Activated CD8-positive, alpha-beta memory T cell treated with anti-CD3 and anti-CD28 coated beads, Interleukin-2, amount 50 U/mL, for 4 hours (primary cell): Measurements from ENCODE around the gene PPP6R2.
"Not testable (repeated sequence)": the region's sequence is repeated elsewhere in the genome, so short reads cannot be mapped to it uniquely, and the experiment has no call there.

Experiments used
- DNase-seq: peaks from one replicate; pipeline ENCODE4 v3.0.0-alpha.2; 2020

The PPP6R2 gene

DNA sequence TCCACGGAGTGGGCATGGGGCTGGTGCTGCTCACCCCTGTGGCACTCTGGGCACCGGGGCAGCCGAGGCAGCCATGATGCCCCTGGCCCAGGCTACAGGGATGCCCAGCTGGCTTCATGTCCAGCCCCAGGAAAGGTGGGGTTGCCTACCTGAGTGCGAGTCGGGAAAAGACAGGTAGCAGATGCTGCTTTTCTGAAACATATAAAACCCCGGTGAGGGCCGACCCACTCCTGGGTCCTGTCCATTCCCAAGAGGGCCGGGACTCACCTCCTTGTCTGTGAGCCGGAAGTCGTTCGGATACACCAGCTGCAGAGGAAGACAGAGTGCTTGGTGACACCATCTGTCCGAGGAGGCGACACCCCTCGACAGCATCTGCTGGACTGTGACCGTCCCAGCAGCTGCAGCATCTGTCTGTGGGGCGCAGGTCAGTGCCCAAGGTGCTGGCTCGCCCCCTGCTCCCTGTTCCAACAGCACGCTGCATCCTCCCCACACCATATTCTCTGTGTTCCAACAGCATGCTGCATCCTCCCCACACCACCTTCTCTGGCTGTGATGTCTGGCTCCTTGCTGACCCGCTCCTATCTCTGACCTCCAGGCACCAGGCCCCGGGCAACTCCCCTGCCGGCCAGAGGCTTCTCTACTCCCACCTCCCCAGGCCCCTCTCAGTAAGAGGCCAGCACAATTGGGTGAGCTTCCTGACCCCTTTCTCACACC lies 24.3 kb upstream of the PPP6R2 start:
- no peak for DNase-seq

DNA sequence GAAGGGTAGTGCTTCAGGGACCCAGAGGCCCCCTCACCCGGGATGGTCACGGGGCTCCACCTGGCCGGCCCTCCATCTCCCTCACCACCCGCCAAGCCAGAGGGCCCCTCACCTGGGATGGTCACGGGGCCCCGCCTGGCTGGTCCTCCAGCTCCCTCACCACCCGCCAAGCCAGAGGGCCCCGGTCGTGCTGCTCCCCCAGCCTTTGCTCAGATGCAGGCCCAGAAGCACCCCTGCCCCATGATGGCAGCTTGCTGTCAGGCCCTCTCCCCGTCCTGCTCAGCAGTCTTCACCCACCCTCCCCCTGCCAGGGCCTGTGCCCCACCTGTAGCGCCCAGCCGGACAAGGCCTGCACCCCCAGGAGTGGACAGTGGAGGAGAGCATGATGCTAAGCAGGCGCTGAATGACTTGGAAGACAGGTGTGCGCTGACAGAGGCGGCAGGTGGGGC lies 23.6 kb upstream of the PPP6R2 start:
- no peak for DNase-seq

DNA sequence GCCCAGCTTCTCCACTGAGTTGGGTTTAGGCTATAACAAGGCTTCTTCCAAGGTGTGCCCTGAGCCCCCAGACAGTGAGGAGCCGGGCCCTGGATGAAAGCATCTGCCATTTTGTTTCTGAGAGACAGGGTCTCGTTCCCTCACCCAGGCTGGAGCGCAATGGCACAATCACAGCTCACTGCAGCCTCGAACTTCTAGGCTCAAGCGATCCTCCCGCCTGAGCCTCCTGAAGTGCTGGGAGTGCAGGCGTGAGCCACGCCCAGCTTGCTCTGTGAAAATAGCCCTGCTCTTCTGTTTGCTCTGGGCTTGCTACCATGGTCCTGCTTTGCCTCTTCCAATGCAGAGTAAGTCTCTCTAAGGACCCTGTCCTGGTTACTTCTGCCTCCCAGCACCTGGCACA lies 23.0 kb upstream of the PPP6R2 start:
- DNase-seq: no peak

DNA sequence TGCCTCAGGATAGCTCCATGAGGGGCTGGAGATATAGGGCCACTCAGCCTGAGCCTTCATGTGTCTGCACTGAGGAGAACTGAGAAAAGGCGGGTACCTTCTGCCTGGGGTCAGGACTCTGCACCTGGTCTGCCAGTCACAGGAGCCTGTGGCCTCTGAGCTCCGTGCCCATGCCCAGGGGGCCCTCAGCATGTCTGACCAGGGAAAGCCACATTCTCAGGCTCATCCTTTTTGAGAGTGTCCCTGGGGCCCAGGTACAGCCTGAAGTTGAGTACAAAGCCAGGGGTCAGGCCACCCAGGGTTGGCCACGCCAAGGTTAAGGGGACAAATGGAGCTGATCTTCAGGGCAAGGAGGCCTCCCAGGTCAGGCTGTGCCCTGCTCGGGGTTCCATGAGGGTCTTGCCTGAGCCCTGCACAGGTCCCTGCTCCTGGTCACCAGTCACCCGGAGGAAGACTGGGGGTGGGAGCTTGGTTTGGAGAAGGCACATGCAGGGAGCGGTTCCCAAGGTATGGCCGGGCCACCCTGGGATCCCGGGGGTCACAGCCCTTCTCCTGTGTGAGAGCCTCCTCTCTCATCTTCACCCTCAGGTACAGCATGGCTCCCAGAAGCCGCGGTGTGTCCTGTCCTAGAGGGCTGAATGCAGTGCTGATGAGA lies 22.3 kb upstream of the PPP6R2 start:
- no peak for DNase-seq

DNA sequence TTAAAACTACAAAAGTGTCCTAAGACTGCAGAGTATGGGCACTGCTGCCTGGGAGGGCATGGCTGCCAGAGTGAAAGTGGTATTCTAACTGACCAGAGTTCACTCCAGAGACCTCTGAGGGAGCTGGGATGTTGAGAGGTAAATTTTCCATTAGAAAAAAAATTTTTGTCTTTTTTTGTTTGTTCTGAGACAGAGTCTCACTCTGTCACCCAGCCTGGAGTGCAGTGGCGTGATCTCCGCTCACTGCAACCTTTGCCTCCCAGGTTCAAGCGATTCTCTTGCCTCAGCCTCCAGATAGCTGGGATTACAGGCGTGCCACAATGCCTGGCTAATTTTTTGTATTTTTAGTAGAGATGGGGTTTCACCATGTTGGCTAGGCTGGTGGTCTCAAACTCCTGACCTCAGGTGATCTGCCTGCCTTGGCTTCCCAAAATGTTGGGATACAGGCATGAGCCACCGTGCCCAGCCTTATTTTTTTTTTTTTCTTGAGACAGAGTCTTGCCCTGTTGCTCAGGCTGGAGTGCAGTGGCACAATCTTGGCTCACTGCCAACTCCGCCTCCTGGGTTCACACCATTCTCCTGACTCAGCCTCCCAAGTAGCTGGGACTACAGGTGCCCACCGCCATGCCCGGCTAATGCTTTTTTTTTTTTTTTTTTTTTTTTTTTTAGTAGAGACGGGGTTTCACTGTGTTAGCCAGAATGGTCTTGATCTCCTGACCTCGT lies 20.6 kb upstream of the PPP6R2 start:
- DNase-seq: not testable (repeated sequence)

DNA sequence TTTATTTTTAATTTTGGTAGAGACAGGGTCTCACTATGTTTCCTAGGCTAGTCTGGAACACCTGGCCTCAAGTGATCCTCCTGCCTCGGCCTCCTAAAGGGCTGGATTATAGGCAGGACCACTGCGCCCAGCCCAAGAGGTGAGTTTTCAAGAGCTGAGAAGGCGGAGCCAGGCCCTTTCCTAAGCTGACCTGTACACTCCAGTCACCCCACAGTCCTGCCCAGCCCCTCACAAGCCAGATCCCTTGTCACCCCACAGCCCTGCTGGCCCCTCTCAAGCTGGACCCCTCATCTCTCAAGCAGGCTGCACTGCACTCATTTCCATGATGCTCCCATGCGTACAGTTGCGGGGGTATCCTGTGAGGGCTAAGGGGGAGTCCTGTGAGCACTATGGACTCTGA lies 19.2 kb upstream of the PPP6R2 start:
- no peak for DNase-seq

DNA sequence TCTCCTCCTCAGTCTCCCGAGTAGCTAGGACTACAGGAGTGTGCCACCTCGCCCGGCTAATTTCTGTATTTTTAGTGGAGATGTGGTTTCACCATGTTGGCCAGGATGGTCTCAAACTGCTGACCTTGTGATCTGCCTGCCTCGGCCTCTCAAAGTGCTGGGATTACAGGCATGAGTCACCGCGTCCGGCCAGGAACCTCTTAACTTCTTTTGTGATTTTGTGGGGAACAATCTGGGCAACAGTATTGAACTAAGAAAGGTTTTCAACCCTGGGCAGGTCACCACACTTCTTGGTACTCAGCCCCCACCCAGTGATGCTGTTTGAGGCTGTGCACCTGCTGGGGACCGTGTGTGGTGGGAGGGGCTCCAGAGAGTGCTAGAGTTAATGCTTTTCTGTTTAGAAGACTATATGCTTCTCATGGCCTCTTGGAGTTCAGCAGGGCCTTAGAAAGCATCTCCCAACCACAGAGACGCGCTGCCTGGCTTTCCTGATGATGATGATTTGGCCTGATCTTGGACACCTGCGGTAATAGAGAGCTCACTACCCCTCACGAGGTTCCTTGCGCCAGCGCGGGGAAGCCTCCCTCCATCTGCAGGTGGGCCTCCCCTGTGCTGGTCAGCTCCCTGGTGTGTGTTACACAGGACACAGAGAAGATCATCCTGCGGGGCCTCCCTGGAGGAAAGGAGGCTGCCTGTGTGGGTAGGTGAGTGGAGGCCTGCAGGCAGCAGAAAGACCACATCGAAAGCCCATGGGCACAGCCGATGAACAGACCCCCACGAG lies 17.5 kb upstream of the PPP6R2 start:
- DNase-seq: no peak

DNA sequence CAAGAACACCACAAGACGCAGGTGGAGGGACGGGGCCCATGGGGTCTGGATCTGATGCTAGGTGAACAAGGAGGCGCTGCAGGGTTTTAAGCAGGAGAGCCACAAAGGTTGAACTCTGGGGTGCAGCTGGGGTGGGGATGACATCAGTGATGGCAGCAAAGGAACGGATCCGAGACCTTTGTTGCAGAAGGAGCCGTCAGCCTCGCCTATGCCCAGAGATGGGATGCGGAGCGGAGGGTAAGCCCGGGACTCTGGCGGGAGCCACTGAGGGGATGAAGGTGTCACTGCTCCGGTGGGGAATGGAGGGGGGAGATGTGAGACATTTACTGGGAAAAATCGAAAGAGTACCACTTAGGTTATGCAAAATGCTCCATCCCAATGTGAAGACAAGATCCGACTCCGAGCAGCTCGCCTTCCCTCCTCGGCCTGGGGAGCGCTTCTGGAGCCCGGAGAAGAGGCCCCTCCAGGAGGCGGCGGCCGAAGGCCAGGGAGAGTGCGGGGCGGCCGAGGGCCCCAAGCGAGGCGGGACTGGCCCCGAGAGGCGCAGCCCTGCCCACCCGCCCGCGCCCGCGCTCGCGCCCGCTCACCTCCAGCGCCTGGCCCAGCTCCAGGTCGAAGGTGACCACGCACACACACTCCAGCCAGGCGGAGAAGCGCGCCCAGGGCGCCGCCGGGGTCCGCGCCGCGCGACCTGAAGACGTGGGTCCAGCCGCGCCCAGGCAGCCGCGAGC lies 16.7 kb upstream of the PPP6R2 start:
- no peak for DNase-seq

DNA sequence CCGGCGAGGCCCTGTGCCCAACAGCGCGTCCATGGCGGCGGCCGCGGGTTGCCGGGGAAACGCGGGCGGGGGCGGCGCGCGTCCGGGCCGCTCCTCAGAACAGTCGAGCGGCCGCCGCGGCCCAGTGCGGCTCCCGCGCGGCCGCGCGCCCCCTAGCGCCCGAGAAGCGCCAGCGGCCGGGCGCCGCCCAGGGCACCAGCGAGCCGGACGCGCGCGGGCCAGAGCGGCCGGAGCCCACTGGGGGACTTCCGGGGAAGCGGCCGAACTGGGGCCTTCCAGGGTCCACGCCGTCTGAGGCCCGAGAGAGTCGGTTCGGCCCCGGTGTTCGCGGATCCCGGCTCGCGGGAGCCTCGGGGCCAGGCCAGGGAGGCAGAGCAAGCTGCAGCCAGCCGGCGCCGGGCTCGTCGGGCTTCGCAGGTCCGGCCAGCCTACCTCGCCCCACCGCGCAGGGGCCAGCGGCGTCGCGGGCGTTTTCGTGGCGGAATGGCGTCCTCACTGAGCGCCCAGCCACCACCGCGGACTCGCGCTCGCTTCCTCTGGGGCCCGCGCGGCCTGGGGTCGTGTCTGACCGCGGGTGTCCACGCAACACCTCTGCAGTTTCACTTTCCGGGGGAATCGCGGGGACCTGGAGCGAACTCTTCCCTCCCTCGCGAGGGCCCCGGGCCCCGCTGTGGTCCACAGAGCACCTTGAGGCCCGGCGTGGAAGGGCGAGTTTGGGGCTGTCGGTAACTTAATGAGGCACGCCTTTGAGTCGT lies 16.0 kb upstream of the PPP6R2 start, which contains the start of gene DENND6B:
Gene DENND6B (minus strand): TSS at position 57 of the 755 bp plus-strand sequence. CDS start 24 bp downstream, at position 33.
- peak; percentile 70 for DNase-seq

DNA sequence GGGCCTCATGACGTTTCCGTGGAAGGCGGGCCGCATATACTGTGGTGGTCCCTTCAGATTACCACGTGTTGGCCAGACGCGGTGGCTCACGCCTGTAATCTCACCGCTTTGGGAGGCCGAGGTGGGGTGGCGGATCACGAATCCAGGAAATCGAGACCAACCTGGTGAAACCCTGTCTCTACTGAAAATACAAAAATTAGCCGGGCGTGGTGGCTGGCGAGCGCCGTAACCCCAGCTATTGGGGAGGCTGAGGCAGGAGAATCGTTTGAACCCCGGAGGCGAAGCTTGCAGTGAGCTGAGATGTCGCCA lies 15.5 kb upstream of the PPP6R2 start:
- no peak for DNase-seq

DNA sequence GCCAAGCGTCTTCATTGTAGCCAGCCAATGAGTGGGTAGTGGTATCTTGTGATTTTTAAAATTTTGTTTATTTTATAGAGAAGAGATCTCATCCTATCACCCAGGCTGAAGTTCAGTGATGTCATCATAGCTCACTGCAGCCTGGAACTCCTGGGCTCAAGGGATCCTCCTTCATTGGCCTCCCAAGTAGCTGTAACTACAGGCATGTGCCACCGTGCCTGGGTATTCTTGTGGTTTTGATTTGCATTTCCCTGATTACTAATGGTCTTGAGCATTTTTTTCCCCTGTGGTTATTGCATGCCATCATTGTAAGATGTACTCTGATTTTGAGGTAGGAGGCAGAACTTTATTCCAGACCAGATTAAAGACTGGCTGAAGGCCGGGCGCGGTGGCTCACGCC lies 13.9 kb upstream of the PPP6R2 start:
- DNase-seq: no peak

DNA sequence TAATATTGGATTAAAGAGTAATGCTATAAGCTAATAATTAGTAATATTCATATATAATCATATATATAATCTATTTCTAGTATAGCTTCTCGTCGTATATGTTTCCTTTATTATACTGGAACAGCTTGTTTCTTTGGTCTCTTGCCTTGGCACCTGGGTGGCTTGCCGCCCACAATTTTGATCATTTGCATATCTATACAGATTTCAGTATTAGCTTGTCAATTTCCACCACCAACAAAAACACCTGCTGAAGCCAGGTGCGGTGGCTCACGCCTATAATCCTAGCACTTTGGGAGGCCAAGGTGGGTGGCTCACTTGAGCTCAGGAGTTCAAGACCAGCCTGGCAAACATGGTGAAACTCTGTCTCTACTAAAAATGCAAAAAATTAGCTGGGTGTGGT lies 8.7 kb upstream of the PPP6R2 start:
- DNase-seq: not testable (repeated sequence)

DNA sequence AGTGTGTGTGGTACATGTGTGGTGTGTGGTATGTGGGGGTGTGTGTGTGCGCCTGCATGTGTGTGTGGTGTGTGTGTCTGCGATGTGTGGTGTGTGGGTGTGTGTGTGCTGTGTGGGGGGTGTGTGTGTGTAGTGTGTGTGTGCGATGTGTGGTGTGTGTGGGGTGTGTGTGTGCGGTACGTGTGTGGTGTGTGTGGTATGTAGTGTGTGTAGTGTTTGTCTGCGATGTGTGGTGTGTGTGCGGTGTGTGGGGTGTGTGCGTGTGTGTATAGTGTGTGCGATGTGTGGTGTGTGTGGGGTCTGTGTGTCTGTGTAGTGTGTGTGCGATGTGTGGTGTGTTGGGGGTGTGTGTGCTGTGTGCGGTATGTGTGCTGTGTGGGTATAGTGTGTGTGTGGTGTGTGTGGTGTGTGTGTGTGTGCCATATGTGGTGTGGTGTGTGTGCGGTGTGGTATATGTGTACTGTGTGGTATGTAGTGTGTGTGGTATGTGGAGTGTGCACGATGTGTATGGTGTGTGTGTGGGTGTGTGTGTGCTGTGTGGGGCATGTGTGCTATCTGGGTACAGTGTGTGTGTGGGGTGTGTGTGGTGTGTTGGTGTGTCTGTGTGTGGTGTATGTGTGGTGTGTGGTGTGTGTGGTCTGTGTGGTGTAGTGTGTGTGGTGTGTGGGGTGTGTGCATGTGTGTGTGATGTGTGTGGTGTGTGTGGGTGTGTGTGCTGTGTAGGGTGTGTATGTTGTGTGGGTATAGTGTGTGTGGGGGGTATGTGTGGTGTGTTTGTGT lies 5.7 kb upstream of the PPP6R2 start:
- DNase-seq: no peak

DNA sequence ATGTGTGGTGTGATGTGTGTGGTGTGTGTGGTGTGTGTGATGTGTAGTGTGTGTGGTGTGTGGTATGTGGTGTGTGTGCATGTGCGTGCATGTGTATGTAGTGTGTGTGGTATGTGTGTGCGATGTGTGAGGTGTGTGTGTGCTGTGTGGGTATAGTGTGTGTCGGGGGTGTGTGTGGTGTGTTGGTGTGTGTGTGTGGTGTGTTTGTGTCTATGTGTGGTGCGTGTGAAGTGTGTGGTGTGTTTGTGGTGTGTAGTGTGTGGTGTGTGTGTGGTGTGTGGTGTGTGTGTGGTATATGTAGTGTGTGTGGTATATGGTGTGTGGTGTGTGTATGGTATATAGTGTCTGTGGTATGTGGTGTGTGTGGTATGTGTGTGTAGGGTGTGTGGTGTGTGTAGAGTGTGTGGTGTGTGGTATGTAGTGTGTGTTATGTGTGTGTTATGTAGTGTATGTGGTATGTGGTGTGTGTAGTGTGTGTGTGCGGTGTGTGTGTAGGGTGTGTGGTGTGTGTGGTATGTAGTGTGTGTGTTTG lies 5.0 kb upstream of the PPP6R2 start:
- DNase-seq: no peak

DNA sequence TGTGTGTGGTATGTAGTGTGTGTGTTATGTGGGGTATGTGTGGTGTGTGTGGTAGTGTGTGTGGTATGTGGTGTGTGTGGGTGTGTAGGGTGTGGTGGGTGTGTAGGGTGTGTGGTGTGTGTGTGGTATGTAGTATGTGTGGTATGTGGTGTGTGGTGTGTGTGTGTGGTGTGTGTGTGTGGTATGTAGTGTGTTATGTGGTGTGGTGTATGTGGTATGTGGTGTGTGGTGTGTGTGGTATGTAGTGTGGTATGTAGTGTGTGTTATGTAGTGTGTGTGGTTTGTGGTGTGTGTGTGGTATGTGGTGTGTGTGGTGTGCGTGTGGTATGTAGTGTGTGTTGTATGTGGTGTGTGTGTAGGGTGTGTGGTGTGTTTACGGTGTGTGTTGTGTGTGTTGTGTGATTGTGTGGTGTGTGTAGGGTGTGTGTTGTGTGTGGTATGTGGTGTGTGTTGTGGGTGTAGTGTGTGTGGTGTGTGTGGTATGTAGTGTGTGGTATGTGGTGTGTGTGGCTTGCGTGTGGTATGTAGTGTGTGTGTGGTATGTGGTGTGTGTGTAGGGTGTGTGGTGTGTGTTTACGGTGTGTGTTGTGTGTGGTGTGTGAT lies 4.2 kb upstream of the PPP6R2 start:
- no peak for DNase-seq

DNA sequence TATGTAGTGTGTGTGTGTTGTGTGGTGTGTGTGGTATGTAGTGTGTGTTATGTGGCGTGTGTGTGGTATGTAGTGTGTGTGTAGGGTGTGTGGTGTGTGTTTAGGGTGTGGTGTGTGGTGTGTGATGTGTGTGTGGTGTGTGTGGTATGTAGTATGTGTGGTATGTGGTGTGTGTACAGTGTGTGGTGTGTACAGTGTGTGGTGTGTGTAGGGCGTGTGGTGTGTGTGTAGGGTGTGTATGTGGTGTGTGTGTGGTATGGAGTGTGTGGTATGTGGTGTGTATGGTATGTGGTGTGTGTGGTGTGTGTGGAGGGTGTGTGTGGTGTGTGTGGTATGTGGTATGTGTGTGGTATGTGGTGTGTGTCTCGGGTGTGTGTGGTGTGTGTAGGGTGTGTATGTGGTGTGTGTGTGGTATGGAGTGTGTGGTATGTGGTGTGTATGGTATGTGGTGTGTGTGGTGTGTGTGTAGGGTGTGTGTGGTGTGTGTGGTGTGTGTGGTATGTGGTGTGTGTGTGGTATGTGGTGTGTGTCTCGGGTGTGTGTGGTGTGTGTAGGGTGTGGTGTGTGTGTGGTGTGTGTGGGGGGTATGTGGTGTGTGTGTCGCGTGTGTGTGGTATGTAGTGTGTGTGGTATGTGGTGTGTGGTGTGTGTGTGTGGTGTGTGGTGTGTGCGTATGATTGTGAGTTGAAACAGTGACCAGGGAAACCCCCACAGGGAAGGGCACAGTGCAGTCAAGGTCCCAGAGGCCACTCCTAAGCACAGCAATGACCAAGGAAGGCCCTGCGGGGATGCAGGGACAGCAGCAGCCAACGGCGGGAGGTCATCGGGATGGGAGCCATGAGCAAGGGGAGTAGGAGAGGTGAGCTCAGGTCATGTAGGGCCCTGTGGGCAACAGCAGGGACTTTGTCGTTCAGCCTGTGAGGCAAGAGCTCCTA lies 2.9 kb upstream of the PPP6R2 start:
- no peak for DNase-seq

DNA sequence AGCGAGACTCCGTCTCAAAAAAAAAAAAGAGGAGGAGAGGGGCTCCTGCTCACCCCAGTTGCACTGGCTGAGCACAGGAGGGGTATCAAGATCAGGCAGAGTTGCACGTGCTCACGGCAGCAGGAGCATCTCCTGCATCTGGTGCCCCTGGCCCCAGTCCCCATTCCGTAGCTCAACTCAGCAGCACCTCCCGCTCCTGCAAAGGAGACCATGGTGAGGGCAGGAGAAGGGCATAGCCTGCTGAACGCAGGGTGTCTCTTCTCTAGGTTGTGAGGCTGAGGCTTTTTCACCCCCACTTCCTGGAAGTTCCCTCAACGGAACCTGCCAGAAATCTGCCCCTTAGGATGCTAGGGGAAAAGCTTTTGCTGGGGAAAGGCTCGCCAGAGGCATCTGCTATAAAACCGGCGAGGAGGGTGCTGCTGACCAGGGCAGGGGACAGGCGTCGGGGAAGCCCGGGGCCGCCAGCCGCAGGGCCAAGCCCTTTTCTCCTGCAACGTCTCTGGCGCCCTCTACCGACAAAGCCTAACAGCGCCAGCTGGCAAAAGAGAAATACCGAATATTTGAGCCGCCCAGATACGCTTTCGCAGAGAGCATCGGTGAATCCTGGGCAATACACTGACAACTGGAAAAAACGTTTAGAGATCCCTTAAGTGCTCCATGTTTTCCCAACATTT lies 1.0 kb upstream of the PPP6R2 start:
- peak; percentile 89 for DNase-seq

DNA sequence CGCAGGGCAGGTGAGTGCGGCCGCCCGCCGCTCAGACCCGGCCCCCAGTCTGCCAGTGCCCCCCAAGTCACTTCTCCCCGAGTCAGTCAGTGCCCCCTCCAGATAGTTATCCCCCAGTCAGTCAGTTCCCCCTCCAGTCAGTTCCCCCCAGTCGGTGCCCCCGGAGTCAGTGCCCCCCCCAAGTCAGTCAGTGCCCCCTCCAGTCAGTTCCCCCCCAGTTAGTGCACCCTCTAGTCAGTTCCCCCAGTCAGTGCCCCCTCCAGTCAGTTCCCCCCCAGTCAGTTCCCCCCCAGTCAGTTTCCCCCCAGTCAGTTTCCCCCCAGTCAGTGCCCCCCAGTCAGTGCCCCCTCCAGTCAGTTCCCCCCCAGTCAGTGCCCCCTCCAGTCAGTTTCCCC lies 411 bp downstream of the PPP6R2 start:
- no peak for DNase-seq

DNA sequence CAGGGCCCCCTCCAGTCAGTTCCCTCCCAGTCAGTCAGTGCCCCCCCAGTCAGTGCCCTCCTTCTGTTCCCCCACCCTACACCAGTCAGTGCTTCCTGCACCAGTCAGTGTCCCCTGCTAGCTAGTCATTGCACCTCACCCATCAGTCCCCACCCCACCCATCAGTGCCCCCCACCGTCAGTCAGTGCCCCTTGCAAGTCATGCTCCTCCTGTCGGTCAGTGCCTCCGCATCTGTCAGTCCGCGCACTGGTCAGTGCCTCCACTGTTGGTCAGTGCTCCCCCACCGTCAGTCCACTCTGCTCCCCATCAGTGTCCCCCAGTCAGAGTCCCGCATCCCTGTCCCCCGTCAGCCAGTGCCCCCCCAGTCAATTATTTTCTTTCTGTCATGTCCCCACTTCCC lies 3.3 kb downstream of the PPP6R2 start:
- no peak for DNase-seq
